Fibroblast of pulmonary artery (primary cell): ENCODE results near the gene TRAM2.
A peak's percentile ranks its signal among the peaks of the same experiment; 100 is the strongest.

ENCODE experiments used
- DNase-seq: peaks from one replicate; pipeline ENCODE4 v3.0.0-alpha.2; 2010; ENCODE audit warnings: low read depth
- H3K4me3 ChIP-seq: replicated peaks from 2 replicates; pipeline ENCODE4 v1.5.1; 2011; ENCODE audit warnings: low read depth, mild to moderate bottlenecking, control low read depth, low read length, moderate library complexity
- TF ChIP-seq, protein P1 (sequence below): IDR thresholded peaks from 2 replicates; pipeline ENCODE4 v1.5.1; 2011; ENCODE audit warnings: mild to moderate bottlenecking, control low read depth, low read length, inconsistent platforms; ENCODE audit errors: missing control alignments

Gene TRAM2

DNA sequence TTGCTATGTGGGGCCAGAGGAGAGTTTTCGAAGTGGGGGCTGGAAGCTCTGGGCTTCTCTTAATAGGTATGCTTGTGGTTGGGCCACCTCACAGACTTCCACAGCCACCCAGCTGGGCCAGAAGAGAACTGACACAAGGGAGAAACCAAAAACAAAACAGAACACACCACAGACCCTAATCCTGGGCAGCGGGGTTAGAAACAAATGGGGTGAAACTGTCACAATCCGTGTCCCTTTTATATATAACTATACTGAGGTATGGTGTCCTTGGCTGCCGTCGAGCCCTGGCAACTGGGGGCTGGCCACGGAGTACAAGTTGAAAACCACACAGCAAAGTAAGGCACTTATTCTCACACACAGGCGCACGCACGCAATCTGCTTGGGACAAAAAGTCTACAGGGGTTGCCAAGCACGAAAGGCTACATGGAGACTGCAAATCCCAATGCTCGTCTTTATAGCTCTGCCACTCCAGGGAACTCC lies 78.3 kb downstream of the TRAM2 start:
- no peak overlapping the region for H3K4me3 ChIP-seq
- DNase-seq: no peak
- TF ChIP-seq, protein P1, sequence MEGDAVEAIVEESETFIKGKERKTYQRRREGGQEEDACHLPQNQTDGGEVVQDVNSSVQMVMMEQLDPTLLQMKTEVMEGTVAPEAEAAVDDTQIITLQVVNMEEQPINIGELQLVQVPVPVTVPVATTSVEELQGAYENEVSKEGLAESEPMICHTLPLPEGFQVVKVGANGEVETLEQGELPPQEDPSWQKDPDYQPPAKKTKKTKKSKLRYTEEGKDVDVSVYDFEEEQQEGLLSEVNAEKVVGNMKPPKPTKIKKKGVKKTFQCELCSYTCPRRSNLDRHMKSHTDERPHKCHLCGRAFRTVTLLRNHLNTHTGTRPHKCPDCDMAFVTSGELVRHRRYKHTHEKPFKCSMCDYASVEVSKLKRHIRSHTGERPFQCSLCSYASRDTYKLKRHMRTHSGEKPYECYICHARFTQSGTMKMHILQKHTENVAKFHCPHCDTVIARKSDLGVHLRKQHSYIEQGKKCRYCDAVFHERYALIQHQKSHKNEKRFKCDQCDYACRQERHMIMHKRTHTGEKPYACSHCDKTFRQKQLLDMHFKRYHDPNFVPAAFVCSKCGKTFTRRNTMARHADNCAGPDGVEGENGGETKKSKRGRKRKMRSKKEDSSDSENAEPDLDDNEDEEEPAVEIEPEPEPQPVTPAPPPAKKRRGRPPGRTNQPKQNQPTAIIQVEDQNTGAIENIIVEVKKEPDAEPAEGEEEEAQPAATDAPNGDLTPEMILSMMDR: no peak

GRCh38 chr6:52497652-52498408 lies 79.0 kb downstream of the TRAM2 start:
- TF ChIP-seq, protein P1: no peak
- DNase-seq: peak; percentile 61
- no peak overlapping the region for H3K4me3 ChIP-seq

- TF ChIP-seq, protein P1: no peak
- DNase-seq: no peak
- H3K4me3 ChIP-seq: no peak overlapping the region
Observed at GRCh38 chr6:52496631-52497030, 80.2 kb downstream of the TRAM2 start.

GRCh38 chr6:52495922-52496321 lies 80.9 kb downstream of the TRAM2 start:
- no peak for DNase-seq
- TF ChIP-seq, protein P1: no peak
- H3K4me3 ChIP-seq: no peak overlapping the region

DNA sequence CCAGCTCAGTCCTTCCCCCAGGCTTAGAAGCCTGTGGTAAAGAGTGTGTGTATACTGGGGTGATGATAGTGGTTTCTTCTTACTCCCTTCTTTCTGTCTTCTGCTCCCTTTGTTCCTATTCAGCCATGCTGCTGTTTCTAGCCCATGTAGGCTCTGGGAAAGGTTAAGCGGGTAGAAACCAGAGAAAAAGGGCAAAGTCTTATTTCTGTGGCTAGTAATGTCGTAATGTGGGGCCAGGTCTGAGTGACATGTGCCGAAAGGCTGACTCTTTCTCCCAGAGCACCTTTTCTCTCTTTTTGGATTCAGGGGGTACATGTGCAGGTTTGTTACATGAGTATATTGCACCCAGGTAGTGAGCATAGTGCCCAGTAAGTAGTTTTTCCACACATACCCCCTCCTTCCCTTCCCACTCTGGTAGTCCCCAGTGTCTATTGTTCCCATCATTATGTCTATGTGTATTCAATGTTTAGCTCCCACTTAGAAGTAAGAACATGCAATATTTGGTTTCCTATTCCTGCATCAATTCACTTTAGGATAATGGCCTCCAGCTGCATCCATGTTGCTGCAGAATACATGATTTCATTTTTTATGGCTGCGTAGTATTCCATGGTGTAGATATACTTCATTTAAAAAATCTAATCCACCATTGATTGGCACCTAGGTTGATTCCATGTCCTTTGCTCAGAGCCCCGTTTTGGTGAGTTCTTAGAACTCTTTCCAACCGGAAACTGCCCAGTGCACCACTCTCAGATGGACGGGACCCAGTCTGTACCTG lies 82.4 kb downstream of the TRAM2 start:
- TF ChIP-seq, protein P1: no peak
- no peak for DNase-seq

DNA sequence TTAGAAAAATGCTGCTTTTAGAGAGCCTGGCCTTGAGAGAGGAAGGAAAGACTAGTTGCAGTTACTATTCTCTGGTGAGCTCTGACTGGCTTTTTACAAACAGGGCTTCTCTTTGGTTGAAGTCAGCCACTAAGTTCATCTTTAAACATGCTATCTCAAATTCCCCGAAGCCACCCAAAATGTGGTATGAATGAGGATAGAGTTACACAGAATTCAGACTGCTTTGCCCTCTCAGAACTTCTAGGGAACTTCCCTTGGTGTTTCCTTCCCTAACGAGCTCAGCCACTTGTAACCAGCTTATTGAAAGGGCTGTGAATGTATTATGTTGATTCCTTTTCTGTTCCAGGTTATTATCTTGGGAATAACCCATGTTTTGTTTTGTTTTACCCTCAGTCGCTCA lies 83.2 kb downstream of the TRAM2 start:
- TF ChIP-seq, protein P1: no peak
- no peak overlapping the region for H3K4me3 ChIP-seq
- DNase-seq: no peak

More for the DNA sequence above, 82.4 kb downstream of the TRAM2 start:
- H3K4me3 ChIP-seq: no peak overlapping the region
